Measurements from ENCODE around the gene GSPT2. TPM values are rescaled to one million over a fixed set of nuclear protein-coding genes. Genes with fewer than 3 reads are reported as not detected.

Gene GSPT2
- total RNA-seq, 8 experiments from 2014 or later: 7.9 to 24.5 (median 19.5) TPM

DNA sequence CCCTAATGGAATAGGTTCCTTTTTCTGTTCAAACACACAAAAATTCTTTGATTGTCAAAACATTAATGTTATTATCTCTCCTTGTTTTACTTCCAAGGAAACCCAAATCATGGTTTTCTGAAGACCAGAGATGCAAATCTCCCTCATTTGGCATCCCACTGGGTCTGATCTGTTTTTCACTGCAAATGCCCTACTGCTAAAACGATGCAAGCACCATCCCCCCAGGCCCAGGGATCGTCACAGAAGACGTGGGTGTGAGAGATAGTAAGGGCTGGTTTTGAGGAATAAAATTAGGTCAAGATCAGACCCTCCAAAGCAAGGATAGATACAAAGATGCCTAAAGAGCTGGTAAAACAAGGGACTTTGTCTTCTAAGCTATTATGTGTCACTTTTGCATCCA is 33.6 kb downstream of the GSPT2 start:
- no peak for ATAC-seq (replicated peaks in 6 of 8)
- Histone ChIP-seq H3K27ac (no peak overlapping the region), H3K4me3 (no peak overlapping the region), H3K4me1 (replicated peaks in 1 of 2) (no peaks in the 10 kb centered on the region)
- in situ Hi-C loops (cut with MboI; ENCODE audit: low pct_unique_long_range_greater_than_20kb in 2 of 9, low sequenced_read_pairs in 9 of 9, unreplicated experiment in 9 of 9): no loop called here
- WGBS, 10 experiments: 0% methylated on average over 1 of the region's 3 CpGs; no CpG with 5 or more reads in 9 of the 10 experiments

DNA sequence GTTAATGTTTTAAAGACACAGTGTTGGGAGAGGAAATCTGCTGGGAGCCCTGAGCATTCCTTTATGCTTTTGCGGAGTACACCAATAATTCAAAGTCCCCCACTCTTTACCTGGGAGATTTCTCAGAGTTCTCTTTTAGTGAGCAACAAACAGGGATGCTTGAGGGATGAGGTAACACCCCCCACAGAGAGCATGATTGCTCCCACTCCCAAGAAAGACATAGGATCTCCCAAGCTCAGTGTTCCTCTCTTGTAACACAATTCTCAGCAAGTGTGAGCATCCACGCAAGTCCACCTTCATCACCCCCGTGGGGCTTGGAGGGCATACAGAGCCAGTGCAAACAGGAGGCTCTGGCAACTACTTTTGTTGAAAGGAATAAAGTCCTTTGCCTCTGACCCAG is 36.1 kb downstream of the GSPT2 start:
- Histone ChIP-seq H3K4me3 (no peak overlapping the region), H3K27ac (no peak overlapping the region), H3K4me1 (replicated peaks in 1 of 2) (no peaks in the 10 kb centered on the region)
- in situ Hi-C loops (cut with MboI; ENCODE audit: low pct_unique_long_range_greater_than_20kb in 2 of 9, low sequenced_read_pairs in 9 of 9, unreplicated experiment in 9 of 9): no loop called here
- WGBS, 10 experiments: 33 to 50% methylated on average over 2 of the region's 3 CpGs; no CpG with 5 or more reads in 8 of the 10 experiments
- ATAC-seq (replicated peaks in 6 of 8): no peak

DNA sequence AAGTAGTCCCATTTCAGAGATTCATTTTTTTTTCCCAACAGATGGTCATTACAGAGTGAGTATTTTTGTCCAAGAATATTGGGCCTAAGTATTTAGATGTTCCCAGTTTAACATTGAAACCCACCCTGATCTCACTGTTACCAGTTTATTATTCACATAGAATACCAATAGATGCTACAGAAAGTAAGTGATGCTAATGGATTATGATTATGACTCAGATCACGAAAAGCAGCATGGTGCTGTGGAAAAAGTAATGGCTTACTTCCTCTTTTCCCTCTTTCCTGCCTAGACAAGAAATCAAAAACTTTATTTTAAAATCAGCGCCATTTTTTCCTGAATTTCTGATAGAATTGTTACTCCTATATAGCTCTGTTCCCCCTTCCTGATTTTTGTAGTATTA is 51.9 kb downstream of the GSPT2 start:
- ATAC-seq (replicated peaks in 6 of 8): no peak
- 0 to 86% (median 60%) methylated on average over 1 to 2 of the region's 2 CpGs; no CpG with 5 or more reads in 5 of the 10 experiments for WGBS, 10 experiments

More for the DNA sequence above, 51.9 kb downstream of the GSPT2 start:
- no peak overlapping the region for H3K27ac ChIP-seq
- H3K4me3 ChIP-seq: no peak overlapping the region
- no peaks in the 10 kb centered on the region for H3K4me1 ChIP-seq (replicated peaks in 1 of 2)
- in situ Hi-C loops (cut with MboI; ENCODE audit: low pct_unique_long_range_greater_than_20kb in 2 of 9, low sequenced_read_pairs in 9 of 9, unreplicated experiment in 9 of 9): no loop called here

Other genes with a start within 250 kb of the GSPT2 start
- 10 to 100 TPM in 5 of 8 experiments, 1 to 10 TPM in 2, under 1 TPM in 1; 0.28 to 55.1 (median 31.7) TPM for gene NUDT11, start 246.8 kb upstream of the GSPT2 start, total RNA-seq
- 1 to 10 TPM in 4 of 8 experiments, under 1 TPM in 1, not detected in 3; 0.43 to 3.3 (median 3.1) TPM for gene CENPVL3, start 124.5 kb upstream of the GSPT2 start, total RNA-seq
- 1 to 10 TPM in 2 of 8 experiments, under 1 TPM in 3, not detected in 3; 0.43 to 1.1 (median 0.98) TPM for gene CENPVL2, start 60.6 kb upstream of the GSPT2 start, total RNA-seq
- 1 to 10 TPM in 2 of 8 experiments, under 1 TPM in 3, not detected in 3; 0.43 to 1.1 (median 0.98) TPM for gene CENPVL1, start 32.9 kb upstream of the GSPT2 start, total RNA-seq
- 100 to 1,000 TPM in 7 of 8 experiments, 10 to 100 TPM in 1; 85.4 to 333 (median 212) TPM for gene MAGED1, start 150.2 kb downstream of the GSPT2 start, total RNA-seq